DOHH2 (cell line): ENCODE data around the gene IRX2.

Source experiments
- H3F3A ChIP-seq: fragments of 200-600 bp; sonication (generic), shearing (Covaris generic); 2 replicates; pipeline ENCODE4 v1.6.0; 2016; ENCODE audit warnings: antibody characterized with exemption, mild to moderate bottlenecking; ENCODE audit not compliant: control insufficient read depth, insufficient read depth
- H3K27ac ChIP-seq: fragments of 200-600 bp; sonication (generic); 2 replicates; pipeline ENCODE4 v1.5.1; 2014; ENCODE audit warnings: low read depth, mild to moderate bottlenecking, low read length, moderate library complexity
- H3K27me3 ChIP-seq: fragments of 200-600 bp; sonication (generic); 2 replicates; pipeline ENCODE4 v1.6.1; 2014; ENCODE audit warnings: mild to moderate bottlenecking, low read length, mixed read lengths; ENCODE audit not compliant: control insufficient read depth
- H3K36me3 ChIP-seq: fragments of 200-600 bp; sonication (generic); 2 replicates; pipeline ENCODE4 v1.6.1; 2014; ENCODE audit warnings: mild to moderate bottlenecking, low read length, moderate library complexity, mixed read lengths; ENCODE audit not compliant: control insufficient read depth
- H3K4me1 ChIP-seq: fragments of 200-600 bp; sonication (generic); 2 replicates; pipeline ENCODE4 v1.6.1; 2014; ENCODE audit warnings: mild to moderate bottlenecking, low read length, mixed read lengths; ENCODE audit not compliant: control insufficient read depth
- H3K4me2 ChIP-seq: fragments of 200-600 bp; sonication (generic); 2 replicates; pipeline ENCODE4 v1.6.0; 2014; ENCODE audit warnings: mild to moderate bottlenecking, low read length, moderate library complexity
- H3K4me3 ChIP-seq: fragments of 200-600 bp; sonication (generic); 2 replicates; pipeline ENCODE4 v1.5.1; 2014; ENCODE audit warnings: mild to moderate bottlenecking, low read length, mixed read lengths
- H3K79me2 ChIP-seq: fragments of 200-600 bp; sonication (generic); 2 replicates; pipeline ENCODE4 v1.6.1; 2014; ENCODE audit warnings: mild to moderate bottlenecking, low read length, mixed read lengths; ENCODE audit not compliant: control insufficient read depth
- H3K9me2 ChIP-seq: fragments of 200-600 bp; sonication (generic); replicated peaks from 2 replicates; pipeline ENCODE4 v1.6.1; 2014; ENCODE audit warnings: mild to moderate bottlenecking, low read length, mixed read lengths; ENCODE audit not compliant: control insufficient read depth
- H3K9me3 ChIP-seq: fragments of 200-600 bp; sonication (generic); 2 replicates; pipeline ENCODE4 v1.6.1; 2014; ENCODE audit warnings: antibody characterized with exemption, low read length, mixed read lengths; ENCODE audit not compliant: control insufficient read depth, insufficient read depth
- H4K20me1 ChIP-seq: fragments of 200-600 bp; sonication (generic); 2 replicates; pipeline ENCODE4 v1.6.0; 2014; ENCODE audit warnings: low read depth, mild to moderate bottlenecking, antibody characterized with exemption, low read length, moderate library complexity; ENCODE audit not compliant: control insufficient read depth, insufficient read depth
- EZH2phosphoT487 ChIP-seq: fragments of 200-600 bp; sonication (generic); IDR thresholded peaks from 2 replicates; pipeline ENCODE4 v1.6.1; 2017; ENCODE audit warnings: borderline replicate concordance, mild to moderate bottlenecking, antibody characterized with exemption, low read length, moderate library complexity, mixed read lengths
- TF ChIP-seq, protein P1 (sequence below): fragments of 200-600 bp; sonication (generic); IDR thresholded peaks from one replicate; pipeline ENCODE4 v1.5.1; 2014; ENCODE audit warnings: antibody characterized with exemption, mild to moderate bottlenecking, low read depth, low read length; ENCODE audit not compliant: poor library complexity, severe bottlenecking

The IRX2 gene

DNA sequence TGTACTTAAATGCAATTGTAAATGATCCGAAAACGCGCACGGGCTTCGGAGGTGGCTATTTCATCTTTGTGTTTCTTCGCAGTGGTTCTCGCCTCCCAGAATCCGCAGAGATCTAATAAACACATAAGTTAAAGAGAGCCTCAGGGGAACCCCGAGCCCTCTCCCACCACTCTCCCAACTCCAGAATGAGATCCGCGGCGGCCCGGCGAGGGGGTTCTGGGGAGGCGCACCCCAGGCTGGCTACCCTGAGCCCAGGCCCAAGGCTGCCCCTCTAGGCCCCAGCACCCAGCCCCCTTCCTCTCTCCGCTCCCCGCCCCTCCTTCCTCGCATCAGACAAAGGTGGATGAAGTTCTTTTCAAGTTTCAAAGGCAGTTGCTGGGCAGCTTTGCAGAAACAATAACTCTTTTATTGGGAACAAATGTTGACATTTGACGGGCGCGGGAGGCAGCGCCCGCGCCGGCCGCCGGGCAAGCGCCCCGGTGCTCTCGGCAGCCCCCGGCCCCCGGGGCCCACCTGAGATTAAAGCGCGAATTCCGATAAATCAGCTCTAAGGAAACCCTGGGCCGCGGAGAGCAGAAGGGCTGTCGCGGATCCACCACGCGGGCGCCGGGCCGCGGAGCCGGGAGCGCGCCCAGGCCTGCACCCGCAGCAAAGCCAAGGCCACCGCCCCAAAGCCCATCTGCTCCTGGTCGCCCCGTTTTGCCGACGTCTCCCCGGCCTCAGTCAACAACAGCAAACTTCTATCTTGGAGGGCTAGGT lies 8.4 kb downstream of the IRX2 start:
- no peak overlapping the region for H3K4me2 ChIP-seq
- no peaks in the 10 kb centered on the region for H3F3A ChIP-seq
- no peaks in the 10 kb centered on the region for H3K4me1 ChIP-seq
- no peaks in the 10 kb centered on the region for H3K27me3 ChIP-seq
- no peaks in the 10 kb centered on the region for H4K20me1 ChIP-seq
- TF ChIP-seq, protein P1, sequence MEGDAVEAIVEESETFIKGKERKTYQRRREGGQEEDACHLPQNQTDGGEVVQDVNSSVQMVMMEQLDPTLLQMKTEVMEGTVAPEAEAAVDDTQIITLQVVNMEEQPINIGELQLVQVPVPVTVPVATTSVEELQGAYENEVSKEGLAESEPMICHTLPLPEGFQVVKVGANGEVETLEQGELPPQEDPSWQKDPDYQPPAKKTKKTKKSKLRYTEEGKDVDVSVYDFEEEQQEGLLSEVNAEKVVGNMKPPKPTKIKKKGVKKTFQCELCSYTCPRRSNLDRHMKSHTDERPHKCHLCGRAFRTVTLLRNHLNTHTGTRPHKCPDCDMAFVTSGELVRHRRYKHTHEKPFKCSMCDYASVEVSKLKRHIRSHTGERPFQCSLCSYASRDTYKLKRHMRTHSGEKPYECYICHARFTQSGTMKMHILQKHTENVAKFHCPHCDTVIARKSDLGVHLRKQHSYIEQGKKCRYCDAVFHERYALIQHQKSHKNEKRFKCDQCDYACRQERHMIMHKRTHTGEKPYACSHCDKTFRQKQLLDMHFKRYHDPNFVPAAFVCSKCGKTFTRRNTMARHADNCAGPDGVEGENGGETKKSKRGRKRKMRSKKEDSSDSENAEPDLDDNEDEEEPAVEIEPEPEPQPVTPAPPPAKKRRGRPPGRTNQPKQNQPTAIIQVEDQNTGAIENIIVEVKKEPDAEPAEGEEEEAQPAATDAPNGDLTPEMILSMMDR: no peak
- TF ChIP-seq EZH2phosphoT487: no peak
- H3K4me3 ChIP-seq: no peak overlapping the region
- peaks cover 12% of the 10 kb centered on the region; the same call in 1 of the 2 replicates for H3K9me3 ChIP-seq
- H3K79me2 ChIP-seq: no peaks in the 10 kb centered on the region
- H3K27ac ChIP-seq: no peak overlapping the region
- no peaks in the 10 kb centered on the region for H3K36me3 ChIP-seq
- H3K9me2 ChIP-seq: no peaks in the 10 kb centered on the region

DNA sequence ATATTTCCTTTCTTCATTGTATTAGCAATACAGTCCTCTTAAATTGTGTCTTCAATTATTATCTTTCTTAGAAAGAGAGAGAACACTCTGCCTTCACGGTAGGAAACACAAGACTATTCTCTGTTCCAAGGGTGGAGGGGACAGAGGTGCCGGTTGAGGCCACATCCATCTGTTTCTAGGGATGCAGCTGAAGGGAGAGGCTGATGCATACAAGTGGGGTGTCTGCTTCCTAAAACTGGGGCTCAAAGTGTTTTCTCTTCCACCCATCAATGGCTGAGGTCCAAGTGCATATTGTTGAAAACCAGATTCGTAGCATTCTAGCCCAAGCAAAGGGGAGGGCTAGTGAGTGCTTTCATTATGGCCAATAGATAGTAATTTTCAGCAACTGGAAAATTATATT lies 9.5 kb downstream of the IRX2 start:
- TF ChIP-seq, protein P1: no peak
- TF ChIP-seq EZH2phosphoT487: no peak

DNA sequence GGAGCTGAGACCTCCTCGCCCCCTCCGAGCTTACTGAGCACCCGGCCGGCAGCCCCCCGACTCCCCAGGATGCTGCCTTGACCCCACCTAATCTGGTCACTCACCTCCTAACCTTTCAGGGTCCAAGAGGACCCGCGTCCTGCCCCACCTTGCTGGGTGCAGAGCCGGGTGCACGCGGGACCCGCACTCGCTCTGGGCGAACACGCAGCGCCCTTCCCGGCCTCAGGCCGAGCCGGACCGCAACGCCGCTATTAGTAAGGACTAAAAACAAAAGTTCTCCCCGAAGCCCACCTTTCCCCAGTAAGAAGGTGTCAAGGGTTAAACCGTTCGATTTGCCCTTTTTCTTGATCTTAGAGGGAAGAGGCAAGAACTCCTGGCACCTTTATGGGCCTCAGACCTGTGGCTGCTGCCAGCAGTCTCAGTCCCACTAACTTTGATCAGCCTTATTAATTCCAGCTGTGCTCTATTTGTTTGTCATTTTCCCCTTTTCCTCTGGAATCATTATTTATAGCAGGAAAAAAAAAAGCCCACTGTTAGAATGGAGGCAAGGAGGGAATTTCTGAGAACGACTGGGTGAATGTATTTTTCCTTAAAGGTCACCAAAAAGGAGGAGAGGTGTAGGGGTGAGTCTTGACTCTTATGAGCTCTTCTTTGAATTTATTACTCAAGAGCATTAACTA lies 10.5 kb downstream of the IRX2 start:
- TF ChIP-seq, protein P1: no peak
- TF ChIP-seq EZH2phosphoT487: no peak
- Histone ChIP-seq H4K20me1 (no peaks in the 10 kb centered on the region), H3K9me3 (peaks cover 8% of the 10 kb centered on the region; the same call in 1 of the 2 replicates), H3K4me2 (no peak overlapping the region), H3K4me1 (no peaks in the 10 kb centered on the region), H3K36me3 (no peaks in the 10 kb centered on the region), H3K4me3 (no peak overlapping the region), H3K79me2 (no peaks in the 10 kb centered on the region), H3K9me2 (no peaks in the 10 kb centered on the region), H3K27me3 (no peaks in the 10 kb centered on the region), H3K27ac (no peak overlapping the region), H3F3A (no peaks in the 10 kb centered on the region)

More for the DNA sequence above, 9.5 kb downstream of the IRX2 start:
- Histone ChIP-seq H3F3A (no peaks in the 10 kb centered on the region), H3K27ac (no peak overlapping the region), H3K4me1 (no peaks in the 10 kb centered on the region), H3K9me3 (peaks cover 8% of the 10 kb centered on the region; the same call in 1 of the 2 replicates), H3K4me2 (no peak overlapping the region), H3K4me3 (no peak overlapping the region), H3K27me3 (no peaks in the 10 kb centered on the region), H3K9me2 (no peaks in the 10 kb centered on the region), H3K36me3 (no peaks in the 10 kb centered on the region), H3K79me2 (no peaks in the 10 kb centered on the region), H4K20me1 (no peaks in the 10 kb centered on the region)
